SK-N-SH (cell line): ENCODE results near the gene TSPAN10. TPM values are rescaled to one million over a fixed set of nuclear protein-coding genes. Genes with fewer than 3 reads are reported as not detected.

ENCODE experiments used
- CTCF ChIA-PET: fragments of 300-600, 350-600 bp; formaldehyde crosslinking; extraction: SDS; loops from one replicate; lab custom pipeline; 2021; lab: Yijun Ruan, JAX
- POLR2A ChIA-PET: fragments of 350-600 bp; sonication (Branson Sonifier 250); formaldehyde crosslinking; extraction: SDS; loops from one replicate; lab custom pipeline; 2020; ENCODE audit warnings: antibody characterized with exemption, inconsistent platforms; lab: Yijun Ruan, JAX
- DNase-seq: peaks from one replicate; pipeline ENCODE4 v3.0.0; 2012
- H2AFZ ChIP-seq: fragments of 200-600 bp; sonication (generic); 2 replicates; pipeline ENCODE4 v1.8.1; 2016; ENCODE audit warnings: antibody characterized with exemption, mild to moderate bottlenecking, low read depth
- H3F3A ChIP-seq: fragments of 200-600 bp; sonication (generic); replicated peaks from 2 replicates; pipeline ENCODE3; 2016; ENCODE audit warnings: antibody characterized with exemption, mild to moderate bottlenecking; ENCODE audit not compliant: insufficient read depth
- H3K27ac ChIP-seq, 2 experiments: fragments of 200-500 bp in 1 of 2; fragments of 200-600 bp in 1 of 2; sonication (Bioruptor generic) in 1 of 2; sonication (generic), shearing (Covaris generic) in 1 of 2; 2 replicates each; pipeline versions ENCODE4 v1.5.1 to v1.6.1; 2014 to 2016; ENCODE audit warnings: low read depth in 2 of 2, inconsistent platforms in 1 of 2, low read length in 1 of 2, mild to moderate bottlenecking in 1 of 2, mixed read lengths in 1 of 2
- H3K27me3 ChIP-seq: fragments of 200-600 bp; sonication (generic), shearing (Covaris generic); 2 replicates; pipeline ENCODE4 v1.6.1; 2016; ENCODE audit warnings: mixed run types; ENCODE audit not compliant: insufficient read depth
- H3K36me3 ChIP-seq, 2 experiments: fragments of 200-500 bp in 1 of 2; fragments of 200-600 bp in 1 of 2; sonication (Bioruptor generic) in 1 of 2; sonication (generic) in 1 of 2; replicated peaks in 1 of 2; 2 replicates each; pipeline versions ENCODE3 to v1.5.1; 2014 to 2016; ENCODE audit warnings: low read length in 1 of 2, mild to moderate bottlenecking in 1 of 2; ENCODE audit not compliant: insufficient read depth in 2 of 2, control insufficient read depth in 1 of 2
- H3K4me1 ChIP-seq, 2 experiments: fragments of 200-500 bp in 1 of 2; fragments of 200-600 bp in 1 of 2; sonication (Bioruptor generic) in 1 of 2; sonication (generic), shearing (Covaris generic) in 1 of 2; 2 replicates each; pipeline versions ENCODE4 v1.5.1 to v1.6.1; 2014 to 2016; ENCODE audit warnings: low read depth in 1 of 2, low read length in 1 of 2, mixed run types in 1 of 2; ENCODE audit not compliant: insufficient read depth in 2 of 2, control insufficient read depth in 1 of 2
- H3K4me2 ChIP-seq: fragments of 200-600 bp; sonication (generic), shearing (Covaris generic); 2 replicates; pipeline ENCODE4 v1.6.1; 2017; ENCODE audit warnings: mixed run types
- H3K4me3 ChIP-seq, 2 experiments: fragments of 200-500 bp in 1 of 2; fragments of 200-600 bp in 1 of 2; sonication (Bioruptor generic) in 1 of 2; sonication (generic), shearing (Covaris generic) in 1 of 2; 2 replicates each; pipeline versions ENCODE4 v1.5.1 to v1.8.1; 2014 to 2016; ENCODE audit warnings: low read depth in 2 of 2, inconsistent platforms in 1 of 2, low read length in 1 of 2, mild to moderate bottlenecking in 1 of 2, mixed read lengths in 1 of 2, moderate library complexity in 1 of 2
- H3K79me2 ChIP-seq: fragments of 200-600 bp; sonication (generic); 2 replicates; pipeline ENCODE4 v1.8.1; 2017; ENCODE audit warnings: mild to moderate bottlenecking; ENCODE audit not compliant: insufficient read depth
- H3K9ac ChIP-seq: fragments of 200-600 bp; sonication (generic); 2 replicates; pipeline ENCODE4 v1.6.1; 2017; ENCODE audit warnings: mixed run types
- H3K9me2 ChIP-seq: fragments of 200-600 bp; sonication (generic); 2 replicates; pipeline ENCODE4 v1.6.1; 2017; ENCODE audit warnings: mixed run types
- H3K9me3 ChIP-seq: fragments of 200-600 bp; sonication (generic); 2 replicates; pipeline ENCODE4 v1.6.1; 2017; ENCODE audit warnings: mixed run types, mild to moderate bottlenecking, moderate library complexity
- H4K20me1 ChIP-seq: fragments of 200-600 bp; sonication (generic); 2 replicates; pipeline ENCODE4 v1.6.1; 2017; ENCODE audit warnings: mild to moderate bottlenecking, mixed run types; ENCODE audit not compliant: insufficient read depth
- EP300 ChIP-seq, 2 experiments: IDR thresholded peaks; 2 replicates each; pipeline versions ENCODE4 v1.4.0 to v1.6.1; 2012; ENCODE audit warnings: borderline replicate concordance in 1 of 2, low read depth in 1 of 2, low read length in 1 of 2
- FOSL2 ChIP-seq: IDR thresholded peaks from 2 replicates; pipeline ENCODE4 v1.4.0; 2012; ENCODE audit warnings: low read depth, mild to moderate bottlenecking, moderate library complexity, borderline replicate concordance
- MXI1 ChIP-seq: IDR thresholded peaks from 2 replicates; pipeline ENCODE4 v1.6.1; 2012; ENCODE audit warnings: mild to moderate bottlenecking, low read depth, low read length, improper control_type of control experiment
- SIN3A ChIP-seq: IDR thresholded peaks from 2 replicates; pipeline ENCODE4 v1.6.1; 2012; ENCODE audit warnings: low read depth, mild to moderate bottlenecking, low read length, moderate library complexity, borderline replicate concordance
- TAF1 ChIP-seq: IDR thresholded peaks from 2 replicates; pipeline ENCODE4 v1.6.1; 2012; ENCODE audit warnings: low read depth, mild to moderate bottlenecking, low read length, moderate library complexity, borderline replicate concordance
- USF2 ChIP-seq: fragments of 150-350 bp; IDR thresholded peaks from 2 replicates; pipeline ENCODE4 v1.6.1; 2017; ENCODE audit warnings: antibody characterized with exemption, low read length, low read depth, borderline replicate concordance
- WGBS: methylation state at CpG from one replicate; pipeline ENCODE4 v1.1.6; 2017; ENCODE audit warnings: low lambda C conversion rate; 5-methylcytosine and 5-hydroxymethylcytosine counted together
- polyA plus RNA-seq, 3 experiments: library from polyadenylated mRNA; depleted of rRNA; stranded (reverse); fragments of >200 nt; gene quantifications; 2 replicates each; pipeline ENCODE4 v1.2.3, GENCODE V29; 2012
- TF ChIP-seq, protein P1 (sequence below): IDR thresholded peaks from 2 replicates; pipeline ENCODE4 v1.4.0; 2012; ENCODE audit warnings: low read depth

TSPAN10 gene
- polyA plus RNA-seq, 1 of the 3 experiments (the other 2 are of a cell fraction): 6.0 TPM

GRCh38 chr17:81684442-81684911 lies 47.5 kb downstream of the TSPAN10 start:
- POLR2A ChIA-PET: interaction anchor here (1.0 to 2.8 kb wide), 9 partner anchors 9 to 148 kb away, joined by 4 to 33 read pairs (median 5); partner anchors contain the start of genes CCDC137, MCRIP1, MRPL12 and NPLOC4
- H4K20me1 ChIP-seq: peaks cover 51% of the 10 kb centered on the region

DNA sequence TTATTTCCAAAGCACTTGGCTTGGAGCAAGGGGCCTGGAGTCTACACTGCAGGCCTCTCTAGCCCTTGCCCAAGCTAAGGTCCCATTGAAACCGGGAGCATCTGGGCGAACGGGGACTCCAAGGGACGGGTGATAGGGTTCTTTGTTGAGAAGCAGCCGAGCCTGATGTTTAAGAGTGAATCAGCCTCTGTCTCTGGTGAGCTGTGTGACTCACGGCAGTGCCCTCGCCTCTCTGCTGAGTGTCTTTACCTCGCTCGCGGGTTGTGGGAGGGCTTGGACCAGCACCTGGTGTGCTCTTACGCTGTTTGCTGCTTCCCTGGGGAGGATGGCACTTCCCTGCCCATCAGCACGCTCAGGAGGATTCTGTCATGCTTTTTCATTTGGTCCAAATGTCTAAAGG lies 48.1 kb downstream of the TSPAN10 start:
- peak; percentile 28 for DNase-seq
- Histone ChIP-seq H3F3A (peaks cover 18% of the 10 kb centered on the region), H3K4me3 (peak overlapping the region; percentile 94 to 99), H4K20me1 (peaks cover 57% of the 10 kb centered on the region), H3K79me2 (peaks cover 96% of the 10 kb centered on the region), H3K9ac (peak overlapping the region; percentile 98), H3K27me3 (no peaks in the 10 kb centered on the region), H3K36me3 (peaks cover 53 to 61% of the 10 kb centered on the region in 2 experiments), H3K4me2 (peak overlapping the region; percentile 100), H3K4me1 (peaks cover 19 to 21% of the 10 kb centered on the region in 2 experiments; a peak in 3 of 4 replicates), H3K9me2 (no peaks in the 10 kb centered on the region), H3K27ac (peak overlapping the region in 1 of 2 experiments; percentile 91; a peak in 2 of 4 replicates), H2AFZ (no peak overlapping the region), H3K9me3 (no peaks in the 10 kb centered on the region)
- ChIA-PET CTCF (interaction anchor here (0.8 to 2.4 kb wide), 5 partner anchors 9 to 25 kb away, joined by 3 to 12 read pairs (median 5); no protein-coding TSS in a partner anchor), POLR2A (interaction anchor here (1.1 to 2.8 kb wide), 2 partner anchors 18 to 20 kb away, joined by 4 to 33 read pairs; partner anchors contain the start of gene MRPL12)
- no peak for TF ChIP-seq USF2
- TF ChIP-seq TAF1: peak; percentile 17; the same call in 1 of the 2 replicates
- WGBS: 11% methylated on average over 10 of the region's 12 CpGs

More at GRCh38 chr17:81684442-81684911, 47.5 kb downstream of the TSPAN10 start:
- CTCF ChIA-PET: interaction anchor here (1.1 to 2.4 kb wide), 8 partner anchors 9 to 337 kb away, joined by 3 to 12 read pairs (median 4); partner anchors contain the start of gene MRPL12
- H3K79me2 ChIP-seq: peaks cover 95% of the 10 kb centered on the region
- TF ChIP-seq, protein P1, sequence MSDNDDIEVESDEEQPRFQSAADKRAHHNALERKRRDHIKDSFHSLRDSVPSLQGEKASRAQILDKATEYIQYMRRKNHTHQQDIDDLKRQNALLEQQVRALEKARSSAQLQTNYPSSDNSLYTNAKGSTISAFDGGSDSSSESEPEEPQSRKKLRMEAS: peak; percentile 88
- TF ChIP-seq SIN3A: 0 out of 2 replicates have a peak, but pooled peaks have one; percentile 37
- TF ChIP-seq MXI1: peak; percentile 83
- peak; percentile 76; the same call in 1 of the 2 replicates for TF ChIP-seq FOSL2
- TF ChIP-seq EP300 (IDR thresholded peaks at IDR 0.05; ENCODE audit: borderline replicate concordance in 1 of 2, low read depth in 1 of 2, low read length in 1 of 2): no peak
- H2AFZ ChIP-seq: no peak overlapping the region
- H3K9me2 ChIP-seq: no peaks in the 10 kb centered on the region
- peaks cover 51 to 58% of the 10 kb centered on the region in 2 experiments for H3K36me3 ChIP-seq
- peak overlapping the region; percentile 94 to 99 for H3K4me3 ChIP-seq
- peak overlapping the region; percentile 76 to 91 for H3K27ac ChIP-seq
- DNase-seq: peak; percentile 23
- no peaks in the 10 kb centered on the region for H3K9me3 ChIP-seq
- H3K27me3 ChIP-seq: no peaks in the 10 kb centered on the region
- WGBS: 3% methylated on average over 16 of the region's 16 CpGs
- peaks cover 19 to 21% of the 10 kb centered on the region in 2 experiments; a peak in 3 of 4 replicates for H3K4me1 ChIP-seq
- H3F3A ChIP-seq: peaks cover 18% of the 10 kb centered on the region
- H3K4me2 ChIP-seq: peak overlapping the region; percentile 100
- H3K9ac ChIP-seq: peak overlapping the region; percentile 98
